H1 (cell line): Measurements from ENCODE around the gene ITGB8. TPM values are rescaled to one million over a fixed set of nuclear protein-coding genes. Genes with fewer than 3 reads are reported as not detected.

Experiments
- ASH2L ChIP-seq: fragments of 200-600, 300-600 bp; sonication (generic); IDR thresholded peaks from one replicate; pipeline ENCODE4 v1.7.1; 2017; ENCODE audit warnings: low read length
- CHD7 ChIP-seq: fragments of 300-600 bp; sonication (generic); IDR thresholded peaks from 2 replicates; pipeline ENCODE4 v1.7.1; 2012; ENCODE audit warnings: low read length, moderate library complexity, mild to moderate bottlenecking, inconsistent platforms; ENCODE audit not compliant: insufficient replicate concordance
- KDM5A ChIP-seq: fragments of 200-600 bp; IDR thresholded peaks from 2 replicates; pipeline ENCODE4 v1.7.1; 2012; ENCODE audit warnings: mild to moderate bottlenecking, low read length, inconsistent platforms, mixed read lengths
- SAP30 ChIP-seq: fragments of 300-600 bp; sonication (generic); IDR thresholded peaks from 2 replicates; pipeline ENCODE4 v1.7.1; 2012; ENCODE audit warnings: low read length, moderate library complexity, mild to moderate bottlenecking, inconsistent platforms; ENCODE audit not compliant: insufficient read depth, insufficient replicate concordance
- SIRT6 ChIP-seq: IDR thresholded peaks from one replicate; pipeline ENCODE4 v1.7.1; 2012; ENCODE audit warnings: low read length, inconsistent platforms
- SUZ12 ChIP-seq: fragments of 200-600 bp; sonication (generic); IDR thresholded peaks from 2 replicates; pipeline ENCODE4 v1.6.1; 2012; ENCODE audit warnings: mild to moderate bottlenecking, inconsistent platforms, low read length, moderate library complexity, mixed read lengths
- polyA plus RNA-seq, 7 experiments: library from polyadenylated mRNA; depleted of rRNA in 3 of 7; stranded (reverse) in 5 of 7; unstranded in 2 of 7; fragments of >200 nt in 5 of 7; fragments of 200-250 nt in 2 of 7; gene quantifications; 1 replicate in 5 of 7; 2 replicates in 1 of 7; 4 replicates in 1 of 7; pipeline versions ENCODE4 v1.2.1 to v1.2.3, GENCODE V29; 2011 to 2013; ENCODE audit warnings: missing spikeins in 2 of 7, mixed read lengths in 2 of 7
- total RNA-seq: library from RNA; stranded (reverse); fragmentation: NEBNext Ultra II Directional; extraction: Animal tissue kit (Norgen Biotek cat#: 25700); gene quantifications from 2 replicates; pipeline ENCODE4 v1.2.1, GENCODE V29; 2021

Gene ITGB8
- total and polyA plus RNA-seq, 2 of the 8 experiments (the other 6 are each of a cell fraction or from before 2014, with no cell fraction given) = 1.2 to 3.6 TPM

- no peak for TF ChIP-seq ASH2L
- no peak for TF ChIP-seq CHD7
- no peak for TF ChIP-seq SAP30
- no peak for TF ChIP-seq SUZ12
- no peak for TF ChIP-seq KDM5A
- no peak for TF ChIP-seq SIRT6
These were observed 27.4 kb downstream of the ITGB8 start (continued) for GRCh38 chr7:20358106-20358505.
